HepG2 (cell line): ENCODE measurements around the gene SNX10. TPM values are rescaled to one million over a fixed set of nuclear protein-coding genes. Genes with fewer than 3 reads are reported as not detected.

Source experiments
- ATAC-seq: fragments of 200-7000 bp; cut with Tn5 transposase; 3 replicates; pipeline ENCODE4 v1.9.1; 2020; ENCODE audit warnings: mild to moderate bottlenecking, moderate library complexity
- BruUV-seq: library from RNA; stranded (reverse); fragments of 400-500 nt; replicated peaks from 2 replicates; lab custom pipeline; 2021; lab: Mats Ljungman, UMichigan
- CTCF ChIA-PET: fragments of 300-600 bp; formaldehyde crosslinking; extraction: SDS; loops from one replicate; lab custom pipeline; 2021; ENCODE audit warnings: low total read pairs, inconsistent platforms, low intra/inter-chr PET ratio; lab: Yijun Ruan, JAX
- POLR2A ChIA-PET: fragments of 350-600 bp; sonication (Branson Sonifier 250); formaldehyde crosslinking; loops from one replicate; lab custom pipeline; 2020; ENCODE audit warnings: antibody characterized with exemption, inconsistent platforms; lab: Yijun Ruan, JAX
- DNase-seq: peaks from one replicate; pipeline ENCODE4 v3.0.0-alpha.2; 2015; ENCODE audit warnings: low spot score
- FAIRE-seq: peaks from 3 replicates; lab custom pipeline; 2011; peaks lifted over from hg19 to GRCh38; lab: Jason Lieb, UNC
- H2AFZ ChIP-seq: one replicate; pipeline ENCODE4 v1.6.1; 2011; ENCODE audit warnings: low read length, inconsistent platforms
- H3K27ac ChIP-seq: fragments of 300-600 bp; 3 replicates; pipeline ENCODE4 v1.8.0; 2011; ENCODE audit warnings: mixed run types, mild to moderate bottlenecking, mixed read lengths, low read length, inconsistent platforms; ENCODE audit not compliant: insufficient read depth; ENCODE audit errors: extremely low read length
- H3K27me3 ChIP-seq, 2 experiments: fragments of 200-600 bp in 1 of 2; 2 replicates in 1 of 2; 3 replicates in 1 of 2; pipeline versions ENCODE4 v1.6.0 to v1.8.0; 2011; ENCODE audit warnings: low read length in 2 of 2, mild to moderate bottlenecking in 2 of 2, moderate library complexity in 2 of 2, inconsistent platforms in 1 of 2; ENCODE audit not compliant: insufficient read depth in 2 of 2, control insufficient read depth in 1 of 2
- H3K36me3 ChIP-seq, 2 experiments: fragments of 200-600 bp in 1 of 2; replicated peaks in 1 of 2; 2 replicates in 1 of 2; 3 replicates in 1 of 2; pipeline versions ENCODE4 v1.5.1 to v1.8.0; 2011; ENCODE audit warnings: low read length in 2 of 2, inconsistent platforms in 1 of 2; ENCODE audit not compliant: insufficient read depth in 2 of 2, control insufficient read depth in 1 of 2
- H3K4me1 ChIP-seq: 2 replicates; pipeline ENCODE4 v1.5.1; 2012; ENCODE audit warnings: low read length, inconsistent platforms; ENCODE audit not compliant: insufficient read depth
- H3K4me2 ChIP-seq: 2 replicates; pipeline ENCODE4 v1.6.0; 2011; ENCODE audit warnings: low read depth, low read length, inconsistent platforms
- H3K4me3 ChIP-seq, 3 experiments: fragments of 200-600 bp in 1 of 3; sonication (generic), shearing (Covaris generic) in 1 of 3; replicated peaks in 1 of 3; 2 replicates each; pipeline ENCODE4 v1.5.1; 2011 to 2016; ENCODE audit warnings: low read length in 3 of 3, inconsistent platforms in 2 of 3, low read depth in 2 of 3, mild to moderate bottlenecking in 2 of 3, control low read depth in 1 of 3, mixed read lengths in 1 of 3; ENCODE audit not compliant: insufficient read depth in 1 of 3
- H3K79me2 ChIP-seq: one replicate; pipeline ENCODE4 v1.6.1; 2011; ENCODE audit warnings: low read length, inconsistent platforms; ENCODE audit not compliant: insufficient read depth
- H3K9ac ChIP-seq: 2 replicates; pipeline ENCODE4 v1.6.0; 2011; ENCODE audit warnings: mild to moderate bottlenecking, low read depth, low read length, inconsistent platforms; ENCODE audit not compliant: insufficient read depth
- H3K9me3 ChIP-seq: 2 replicates; pipeline ENCODE4 v1.5.1; 2012; ENCODE audit warnings: mild to moderate bottlenecking, low read length
- H4K20me1 ChIP-seq: 2 replicates; pipeline ENCODE4 v1.6.0; 2011; ENCODE audit warnings: inconsistent platforms, mild to moderate bottlenecking, low read length, moderate library complexity; ENCODE audit not compliant: insufficient read depth
- BHLHE40 ChIP-seq: IDR thresholded peaks from 2 replicates; pipeline ENCODE4 v1.6.1; 2011; ENCODE audit warnings: low read length, improper control_type of control experiment
- CBX2 ChIP-seq, 2 experiments: fragments of 200-600 bp in 1 of 2; sonication (generic); formaldehyde crosslinking in 1 of 2; IDR thresholded peaks; 2 replicates each; pipeline versions ENCODE4 v1.7.0 to v1.8.1; 2018 to 2022; ENCODE audit warnings: low read depth in 2 of 2, low read length in 1 of 2, mild to moderate bottlenecking in 1 of 2, missing genetic modification reagents in 1 of 2
- GATA4 ChIP-seq: sonication (generic); IDR thresholded peaks from 2 replicates; pipeline ENCODE4 v1.6.1; 2016; ENCODE audit warnings: antibody characterized with exemption, low read depth, borderline replicate concordance
- KDM4B ChIP-seq: sonication (generic); formaldehyde crosslinking; IDR thresholded peaks from 2 replicates; pipeline ENCODE4 v1.4.0; 2020; ENCODE audit warnings: missing genetic modification reagents
- PRDM10 ChIP-seq: sonication (generic); formaldehyde crosslinking; IDR thresholded peaks from 2 replicates; pipeline ENCODE4 v1.4.0; 2020; ENCODE audit warnings: low read depth, missing genetic modification reagents
- WGBS: methylation state at CpG from one replicate; pipeline ENCODE4 v1.1.6; 2017; ENCODE audit warnings: low lambda C conversion rate; 5-methylcytosine and 5-hydroxymethylcytosine counted together
- in situ Hi-C: cut with HindIII; loops from 2 replicates; pipeline ENCODE4 v1.10.0; 2017; ENCODE audit warnings: low pct_unique_long_range_greater_than_20kb; ENCODE audit not compliant: extremely low pct_ligation_motif_present
- intact Hi-C: fragments of 100-400 bp; cut with micrococcal nuclease; formaldehyde crosslinking; loops from one replicate; pipeline ENCODE4 v1.10.0; 2022; ENCODE audit not compliant: unreplicated experiment
- polyA plus RNA-seq, 8 experiments: library from polyadenylated mRNA; depleted of rRNA in 3 of 8; stranded (reverse) in 7 of 8; unstranded in 1 of 8; fragments of >200 nt; fragmentation: Illumina TruSeq in 4 of 8; extraction: Trizol in 4 of 8; gene quantifications; 2 replicates each; pipeline versions ENCODE4 v1.2.1 to v1.2.3, GENCODE V29; 2011 to 2016; ENCODE audit warnings: low read depth in 4 of 8, missing spikeins in 1 of 8, mixed read lengths in 1 of 8; ENCODE audit not compliant: insufficient read depth in 1 of 8
- total RNA-seq, 5 experiments: library from RNA; depleted of rRNA; stranded (reverse); fragments of >200 nt; fragmentation: Illumina TruSeq; extraction: Trizol; gene quantifications; 2 replicates each; pipeline ENCODE4 v1.2.3, GENCODE V29; 2016; ENCODE audit warnings: low read depth in 1 of 5
- TF ChIP-seq, protein P1 (sequence below): fragments of 450-650 bp; IDR thresholded peaks from 2 replicates; pipeline ENCODE4 v1.6.1; 2016

SNX10 gene
- total and polyA plus RNA-seq, 2 of the 13 experiments (the other 11 are each of a cell fraction or from before 2014, with no cell fraction given): 26.0 to 27.6 TPM

GRCh38 chr7:26346611-26347203, 55.0 kb downstream of the SNX10 start:
- H3K4me2 ChIP-seq: no peak overlapping the region
- intact Hi-C loops: loop anchor here (5.0 kb wide), 2 partner anchors 54 to 144 kb away; partner anchors contain the start of genes CBX3, HNRNPA2B1 and SNX10
- H3K27me3 ChIP-seq: no peaks in the 10 kb centered on the region; a peak in 1 of 5 replicates
- no peak overlapping the region for H3K4me3 ChIP-seq
- H2AFZ ChIP-seq: no peak overlapping the region
- H3K9me3 ChIP-seq: no peaks in the 10 kb centered on the region
- no peak for ATAC-seq
- TF ChIP-seq CBX2 (IDR thresholded peaks at IDR 0.05; ENCODE audit: low read depth, low read length) (no peak), CBX2 (CRISPR knock-in tag; IDR thresholded peaks at IDR 0.05; ENCODE audit: low read depth) (no peak), GATA4 (no peak), PRDM10 (CRISPR knock-in tag) (no peak), BHLHE40 (no peak), KDM4B (CRISPR knock-in tag) (no peak)
- TF ChIP-seq, protein P1, sequence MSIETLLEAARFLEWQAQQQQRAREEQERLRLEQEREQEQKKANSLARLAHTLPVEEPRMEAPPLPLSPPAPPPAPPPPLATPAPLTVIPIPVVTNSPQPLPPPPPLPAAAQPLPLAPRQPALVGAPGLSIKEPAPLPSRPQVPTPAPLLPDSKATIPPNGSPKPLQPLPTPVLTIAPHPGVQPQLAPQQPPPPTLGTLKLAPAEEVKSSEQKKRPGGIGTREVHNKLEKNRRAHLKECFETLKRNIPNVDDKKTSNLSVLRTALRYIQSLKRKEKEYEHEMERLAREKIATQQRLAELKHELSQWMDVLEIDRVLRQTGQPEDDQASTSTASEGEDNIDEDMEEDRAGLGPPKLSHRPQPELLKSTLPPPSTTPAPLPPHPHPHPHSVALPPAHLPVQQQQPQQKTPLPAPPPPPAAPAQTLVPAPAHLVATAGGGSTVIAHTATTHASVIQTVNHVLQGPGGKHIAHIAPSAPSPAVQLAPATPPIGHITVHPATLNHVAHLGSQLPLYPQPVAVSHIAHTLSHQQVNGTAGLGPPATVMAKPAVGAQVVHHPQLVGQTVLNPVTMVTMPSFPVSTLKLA: peak; percentile 62
- TF ChIP-seq, all 625 proteins: peak for 1
- Histone ChIP-seq H3K9ac (no peak overlapping the region), H3K27ac (peak overlapping the region; percentile 27), H3K79me2 (peaks cover 2% of the 10 kb centered on the region), H4K20me1 (no peaks in the 10 kb centered on the region), H3K36me3 (peaks cover 6 to 10% of the 10 kb centered on the region in 2 experiments; a peak in 4 of 5 replicates), H3K4me1 (peaks cover 71% of the 10 kb centered on the region)
- POLR2A ChIA-PET: no interaction called here
- no peak for DNase-seq
- no peak for FAIRE-seq
- in situ Hi-C loops: no loop called here
- WGBS: 98% methylated on average over 4 of the region's 7 CpGs
- CTCF ChIA-PET: no interaction called here
- no TSS peak for BruUV-seq
